CD4-positive, alpha-beta T cell treated with Interleukin-4 for 4 hours (primary cell): ENCODE measurements around the gene SELENOW.
"Not testable (repeated sequence)": the region's sequence is repeated elsewhere in the genome, so short reads cannot be mapped to it uniquely, and the experiment has no call there.

Experiments
- DNase-seq: peaks from one replicate; pipeline ENCODE4 v3.0.0-alpha.2; 2020

The SELENOW gene

GRCh38 chr19:47787307-47787706, 8.8 kb downstream of the SELENOW start:
- DNase-seq: not testable (repeated sequence)

- not testable (repeated sequence) for DNase-seq
These were observed 11.3 kb downstream of the SELENOW start for GRCh38 chr19:47789811-47790210.

DNA sequence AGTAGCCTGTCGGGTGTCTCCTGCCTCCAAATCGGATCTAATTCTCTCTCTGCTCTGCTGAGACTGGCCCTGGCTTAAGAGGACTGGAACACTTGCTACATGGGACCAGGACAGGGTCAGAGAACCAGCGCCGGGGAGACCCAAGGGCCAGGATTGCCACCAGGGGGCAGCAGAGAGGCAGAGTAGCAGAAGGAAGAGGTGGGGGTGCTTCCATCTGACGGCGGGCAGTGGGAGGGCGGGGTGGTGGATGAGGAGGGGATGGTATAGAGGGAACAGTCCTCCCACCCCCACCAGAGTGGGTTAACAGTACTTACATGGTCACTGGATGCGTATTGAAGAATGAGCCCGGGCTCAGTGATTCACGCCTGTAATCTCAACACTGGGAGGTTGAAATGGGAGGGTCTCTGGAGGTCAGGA, 11.9 kb downstream of the SELENOW start:
- DNase-seq: peak; percentile 61

- no peak for DNase-seq
These were observed 14.1 kb downstream of the SELENOW start for GRCh38 chr19:47792616-47793015.

GRCh38 chr19:47794526-47794925, 16.0 kb downstream of the SELENOW start:
- DNase-seq: no peak

- no peak for DNase-seq
These were observed 18.3 kb downstream of the SELENOW start for GRCh38 chr19:47796785-47797184.

GRCh38 chr19:47797996-47798903, 19.7 kb downstream of the SELENOW start:
- no peak for DNase-seq

- no peak for DNase-seq
These were observed 20.4 kb downstream of the SELENOW start for GRCh38 chr19:47798904-47799266.

DNA sequence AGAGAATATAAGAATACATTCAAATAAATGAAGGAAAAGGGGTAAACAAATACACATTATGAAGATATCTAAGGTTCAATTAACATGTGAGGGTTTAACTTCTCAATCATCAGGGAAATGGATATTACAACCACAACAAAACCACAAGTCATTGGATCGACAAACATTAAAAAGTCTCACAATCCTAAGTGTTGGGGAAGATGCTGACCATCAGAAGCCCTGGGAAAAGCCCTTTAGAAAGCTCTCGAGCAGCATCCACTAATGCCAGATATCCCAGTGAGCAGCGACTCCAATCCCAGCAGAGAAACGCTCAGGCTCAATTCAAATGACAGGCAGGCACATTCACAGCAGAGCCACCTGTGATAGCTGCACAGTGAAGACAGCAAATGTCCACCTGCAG, 22.8 kb downstream of the SELENOW start:
- DNase-seq: no peak

GRCh38 chr19:47802521-47803043, 24.1 kb downstream of the SELENOW start:
- no peak for DNase-seq

DNA sequence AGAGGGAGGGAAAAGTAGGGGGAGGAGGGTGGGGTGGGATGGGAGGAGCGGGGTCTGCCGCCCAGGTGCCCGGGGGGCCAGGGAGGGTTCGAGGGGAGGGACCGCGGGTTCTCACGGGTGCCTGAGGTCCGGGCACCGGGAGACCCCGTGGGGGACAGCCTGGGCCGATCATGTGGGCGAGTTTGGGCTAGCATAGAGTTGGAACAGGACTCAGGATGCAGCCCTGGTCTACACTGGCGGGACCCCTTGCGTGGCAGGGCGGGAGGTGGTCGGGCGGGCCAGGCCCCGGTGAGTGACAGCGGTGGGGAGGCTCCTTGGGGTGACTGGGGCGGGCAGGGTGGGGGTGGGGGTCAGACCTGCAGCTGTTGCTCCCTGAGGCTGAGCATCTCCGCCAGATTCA, 24.6 kb downstream of the SELENOW start:
- not testable (repeated sequence) for DNase-seq

DNA sequence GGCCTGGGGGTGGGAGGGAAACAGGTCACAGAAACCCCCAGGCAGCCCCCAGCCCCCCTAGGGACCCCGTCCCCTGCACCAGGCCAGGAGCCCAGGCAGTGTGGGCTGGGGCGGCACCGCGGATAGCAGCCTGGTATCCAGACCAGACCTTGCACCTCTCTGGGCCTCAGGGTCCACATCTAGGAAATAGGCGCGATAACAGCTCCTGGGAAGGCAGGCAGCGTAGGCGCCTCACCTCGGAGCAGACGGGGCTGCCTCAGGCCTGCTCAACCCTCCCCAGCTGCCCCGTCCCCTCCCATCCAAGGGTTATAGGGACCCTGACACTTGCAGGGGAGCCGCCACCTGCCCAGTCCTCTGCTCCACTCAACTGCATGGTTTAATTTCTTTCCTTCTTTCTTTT, 25.2 kb downstream of the SELENOW start:
- not testable (repeated sequence) for DNase-seq

- DNase-seq: not testable (repeated sequence)
These were observed 25.9 kb downstream of the SELENOW start, which contains the start of gene TPRX1 for GRCh38 chr19:47804451-47804850. TPRX1 (minus strand) TSS chr19:47804551; CDS start chr19:47804539, 12 bp downstream.

- no peak for DNase-seq
These were observed 26.8 kb downstream of the SELENOW start for GRCh38 chr19:47805313-47805712.

DNA sequence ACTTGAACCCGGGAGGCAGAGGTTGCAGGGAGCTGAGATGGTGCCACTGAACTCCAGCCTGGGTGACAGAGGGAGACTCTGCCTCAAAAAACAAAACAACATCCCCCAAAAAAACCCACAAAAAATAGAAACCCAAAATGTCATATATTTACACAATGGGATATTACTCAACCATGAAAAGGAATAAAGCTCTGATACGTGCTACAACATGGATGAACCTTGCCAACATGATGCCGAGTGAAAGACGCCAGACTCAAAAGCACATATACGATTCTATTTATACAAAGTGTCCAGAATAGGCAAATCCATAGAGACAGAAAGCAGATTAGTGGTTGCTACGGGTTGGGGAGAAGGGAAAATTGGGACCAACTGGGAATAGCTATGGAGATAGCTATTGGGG, 27.9 kb downstream of the SELENOW start:
- no peak for DNase-seq

DNA sequence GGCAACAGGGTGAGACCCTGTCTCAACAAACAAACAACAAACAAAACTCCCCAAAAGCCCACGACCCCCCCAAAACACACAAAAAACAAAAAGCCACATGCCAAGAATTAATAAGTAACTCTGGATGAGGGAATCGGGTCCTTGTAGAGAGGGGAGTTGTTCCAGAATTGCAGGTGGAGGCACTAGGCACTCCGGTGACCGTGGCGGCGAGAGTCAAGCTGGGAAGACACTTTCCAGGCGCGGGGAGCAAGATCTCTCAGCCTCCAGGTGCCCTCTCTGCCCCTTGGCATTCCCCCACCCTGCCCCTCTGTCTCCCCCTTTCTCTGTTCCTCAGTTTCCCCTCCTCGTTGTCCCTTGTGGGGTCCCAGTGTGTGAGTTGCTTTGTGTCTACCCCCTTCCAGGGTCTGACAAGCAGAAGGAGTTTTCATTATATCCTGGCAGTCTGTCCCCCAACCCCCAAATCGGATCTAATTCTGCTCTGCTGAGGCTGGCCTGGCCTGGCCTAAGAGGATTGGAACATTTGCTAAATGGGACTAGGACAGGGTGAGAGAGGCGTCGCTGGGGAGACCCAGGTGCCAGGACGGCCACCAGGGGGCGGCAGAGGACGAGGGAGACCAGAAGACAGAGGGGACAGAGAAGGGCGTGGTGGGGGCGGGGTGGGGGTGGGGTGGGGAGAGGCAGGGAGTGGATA, 34.9 kb downstream of the SELENOW start:
- peak; percentile 47 for DNase-seq

- DNase-seq: no peak
These were observed 35.5 kb downstream of the SELENOW start for GRCh38 chr19:47813995-47814328.

DNA sequence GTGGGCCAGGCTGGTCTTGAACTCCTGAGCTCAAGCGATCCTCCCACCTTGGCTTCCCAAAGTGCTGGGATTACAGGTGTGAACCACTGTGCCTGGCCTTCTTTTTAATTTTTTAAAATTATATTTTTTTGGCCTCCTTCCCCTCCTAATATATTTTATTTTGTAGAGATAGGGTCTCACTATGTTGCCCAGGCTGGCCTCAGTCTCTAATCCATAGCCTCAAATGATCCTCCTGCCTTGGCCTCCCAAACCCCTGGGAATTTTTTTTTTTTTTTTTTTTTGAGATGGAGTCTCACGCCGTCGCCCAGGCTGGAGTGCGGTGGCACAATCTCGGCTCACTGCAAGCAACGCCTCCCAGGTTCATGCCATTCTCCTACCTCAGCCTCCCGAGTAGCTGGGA, 37.8 kb downstream of the SELENOW start:
- not testable (repeated sequence) for DNase-seq

DNA sequence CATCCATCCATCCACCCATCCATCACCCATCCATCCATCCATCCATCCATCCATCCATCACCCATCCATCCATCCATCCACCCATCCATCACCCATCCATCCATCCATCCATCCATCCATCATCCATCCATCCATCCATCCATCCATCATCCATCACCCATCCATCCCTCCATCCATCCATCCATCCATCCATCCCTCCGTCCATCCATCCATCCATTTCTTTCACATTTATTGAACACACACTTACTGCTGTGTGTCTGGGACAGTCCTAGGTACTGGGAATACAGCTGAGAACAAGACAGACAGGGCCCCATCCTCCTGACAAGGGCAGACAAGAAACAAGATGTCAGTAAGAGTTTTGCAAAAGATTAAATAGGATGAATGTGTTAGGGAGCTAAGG, 39.7 kb downstream of the SELENOW start:
- DNase-seq: not testable (repeated sequence)

DNA sequence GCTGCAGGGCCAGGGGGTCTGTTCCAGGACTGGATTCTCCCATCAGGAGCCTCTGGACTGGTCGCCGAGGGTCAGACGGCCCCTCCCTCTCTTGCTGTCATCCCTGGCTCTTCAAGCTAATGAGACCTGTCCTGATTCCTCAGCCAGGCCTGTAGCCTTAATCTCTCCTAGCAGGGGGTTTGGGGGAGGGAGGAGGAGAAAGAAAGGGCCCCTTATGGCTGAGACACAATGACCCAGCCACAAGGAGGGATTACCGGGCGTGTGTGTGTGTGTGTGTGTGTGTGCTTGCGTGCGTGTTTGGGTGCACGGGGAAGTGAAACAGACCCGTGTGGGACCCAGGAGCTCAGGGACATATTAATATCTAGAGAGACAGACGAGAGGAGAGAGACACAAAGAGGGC, 41.4 kb downstream of the SELENOW start:
- DNase-seq: no peak

DNA sequence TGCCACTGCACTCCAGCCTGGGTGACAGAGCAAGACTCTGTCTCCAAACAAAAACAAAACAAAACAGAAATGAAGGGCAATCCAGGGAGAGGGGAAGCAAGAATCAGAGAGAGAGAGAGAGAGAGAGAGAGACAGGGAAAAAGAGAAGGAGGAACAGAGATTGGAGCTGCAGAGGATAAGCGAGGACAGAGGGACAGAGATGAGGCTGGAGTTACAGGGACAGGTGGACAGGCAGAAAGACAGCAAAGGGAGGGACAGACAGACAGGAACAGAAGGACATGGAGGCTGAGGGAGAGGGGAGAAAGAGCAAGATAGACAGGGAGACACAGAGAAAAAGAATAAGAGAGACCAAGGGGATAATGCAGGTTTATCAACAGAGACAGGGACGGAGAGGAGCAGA, 41.9 kb downstream of the SELENOW start:
- no peak for DNase-seq

DNA sequence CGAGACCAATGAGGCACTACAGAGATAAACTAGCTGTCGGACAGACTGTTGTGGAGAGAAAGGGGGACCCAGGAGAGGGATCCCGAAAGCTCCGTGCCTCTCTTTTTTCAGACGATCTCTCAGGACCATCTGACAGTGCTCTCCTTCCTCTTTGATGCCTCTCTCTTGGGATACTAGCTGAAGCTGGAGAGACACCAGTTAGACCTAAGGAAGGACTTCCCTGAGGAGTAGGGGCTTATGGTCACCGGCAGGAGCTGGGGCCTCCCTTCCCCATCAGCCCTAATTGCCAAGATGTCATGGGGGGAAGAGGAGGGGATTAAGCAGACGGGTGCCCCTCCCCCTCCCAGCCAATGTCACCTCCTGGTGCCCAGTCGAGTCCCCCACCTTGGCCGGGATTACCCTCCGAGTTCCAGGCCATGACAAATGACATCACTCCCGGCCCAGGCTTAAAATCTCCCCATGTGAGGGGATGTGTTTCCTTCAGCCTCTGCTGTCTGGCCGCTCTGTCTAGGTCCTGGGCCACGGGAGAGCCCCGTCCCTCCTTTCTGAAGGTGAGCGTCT, 43.0 kb downstream of the SELENOW start, which contains the start of gene CRX:
Gene CRX, plus strand, starts transcription at position 478 of the 561 bp plus-strand sequence. CDS start 12,507 bp downstream, outside the sequence.
- no peak for DNase-seq

DNA sequence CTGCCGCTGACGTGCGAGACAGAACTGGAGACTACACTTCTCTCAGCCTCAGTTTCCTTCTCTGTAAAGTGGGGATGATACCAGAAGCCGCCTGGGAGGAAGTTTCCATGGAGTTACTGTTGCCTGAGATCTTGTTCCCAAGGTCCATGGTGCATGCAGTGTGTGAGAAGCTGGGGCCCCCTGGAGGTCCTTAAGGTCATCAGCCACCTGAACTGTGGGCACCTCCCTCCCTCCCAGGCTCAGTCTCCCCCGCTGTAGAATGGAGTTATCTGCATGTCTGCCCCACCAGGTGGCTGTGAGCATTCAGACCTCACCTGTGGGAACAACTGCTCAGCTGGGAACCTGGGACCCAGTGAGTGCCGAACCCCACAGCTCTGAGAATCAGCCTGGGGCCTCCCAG, 45.9 kb downstream of the SELENOW start:
- DNase-seq: no peak
